GM21367 (cell line): ENCODE measurements around the gene SLC7A14.

Source experiments
- ATAC-seq: cut with Tn5 transposase; IDR thresholded peaks from one replicate; pipeline ENCODE4 v1.9.1; 2021; ENCODE audit not compliant: unreplicated experiment

Gene SLC7A14

DNA sequence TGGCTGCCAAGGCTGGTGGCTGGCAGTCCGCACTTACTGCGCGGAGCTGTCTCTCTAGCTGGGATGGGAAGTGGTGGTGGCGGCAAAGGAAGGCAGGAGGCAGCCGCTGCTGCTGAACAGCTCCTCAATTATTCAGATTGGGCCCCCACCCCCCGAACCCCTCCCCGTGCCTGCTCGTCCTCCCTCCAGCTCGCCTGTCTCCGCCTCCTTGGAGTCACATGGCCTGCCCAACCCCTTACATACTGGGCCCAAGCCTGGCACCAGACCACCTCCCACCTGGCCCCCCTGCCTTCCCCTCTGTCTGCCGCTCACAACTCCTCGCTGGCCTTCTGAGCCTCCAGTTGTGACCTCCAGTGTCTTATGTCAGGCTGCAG is at the start of gene SLC7A14:
TSS of gene SLC7A14 (minus strand) at position 139 of the 374 bp plus-strand sequence. CDS start 59,139 bp downstream, outside the sequence.
- no peak for ATAC-seq

DNA sequence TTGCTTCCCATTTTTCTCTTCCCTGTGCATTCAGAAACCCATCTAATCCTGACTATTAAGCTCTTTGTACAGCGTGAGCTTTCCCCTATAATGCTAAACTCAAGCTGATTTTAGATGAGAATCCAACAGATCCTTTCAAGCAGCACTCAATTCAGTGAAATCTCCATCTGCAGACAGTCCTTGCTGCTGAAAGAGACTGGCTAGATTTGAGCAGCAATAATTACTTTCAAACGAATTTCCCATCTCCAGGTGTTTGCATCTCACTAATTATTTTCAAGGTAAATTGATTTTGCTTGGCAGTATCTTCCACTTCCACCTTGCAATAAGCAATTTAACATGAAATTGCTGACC is 49.5 kb upstream of the SLC7A14 start:
- no peak for ATAC-seq

DNA sequence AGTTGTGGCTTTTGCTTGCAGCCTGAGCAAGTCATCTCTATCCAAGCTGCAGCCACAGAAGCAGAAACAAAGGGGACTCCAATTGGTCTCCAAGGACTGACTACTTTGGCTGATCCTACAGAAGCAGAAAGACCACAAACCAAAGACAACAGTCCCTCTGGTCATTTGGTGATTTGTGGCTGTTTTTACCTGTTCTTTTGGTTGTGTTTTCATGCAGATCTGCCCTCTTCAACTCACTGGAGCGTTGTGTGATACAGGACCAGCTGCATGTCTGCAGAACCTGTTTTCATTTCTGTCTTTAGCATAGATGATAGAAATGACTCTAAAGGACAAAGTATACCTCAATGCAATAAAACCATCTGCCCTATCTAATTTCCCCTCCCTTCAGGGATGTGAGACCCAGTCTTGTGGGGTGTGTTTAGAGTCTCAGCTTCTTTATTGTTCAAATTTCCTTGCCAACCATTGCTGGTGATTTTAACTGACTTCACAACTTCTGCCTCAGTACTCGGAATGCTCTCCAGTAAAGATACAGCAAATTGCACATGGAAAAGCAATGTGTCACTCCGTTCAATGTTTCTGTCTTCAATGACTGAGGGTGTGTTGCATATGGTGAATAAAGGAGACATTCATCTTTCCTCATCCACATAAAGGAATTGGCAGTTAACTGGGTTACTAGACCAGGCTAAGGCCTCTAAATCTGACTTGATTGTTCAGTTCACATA is 48.9 kb upstream of the SLC7A14 start:
- ATAC-seq: peak; percentile 54

DNA sequence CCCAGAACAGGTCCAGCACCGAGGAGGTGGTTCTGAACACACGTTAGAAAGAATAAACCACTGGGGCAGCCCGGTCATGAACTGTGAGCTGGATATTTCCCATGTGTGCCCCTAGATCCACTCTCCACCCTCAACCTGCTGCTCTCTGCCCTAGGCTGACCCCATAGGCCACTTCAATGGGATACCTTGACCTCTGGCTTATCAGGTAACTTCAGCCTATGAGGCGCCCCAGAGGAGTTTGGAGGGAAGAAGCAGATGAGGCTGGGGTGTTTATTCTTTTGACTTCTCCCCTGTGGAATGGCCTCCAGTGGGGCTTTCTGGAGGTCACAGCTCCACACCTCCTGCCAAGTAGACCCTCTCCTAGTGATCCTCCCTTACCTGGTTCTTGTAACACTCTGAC is 47.7 kb upstream of the SLC7A14 start:
- ATAC-seq: no peak

DNA sequence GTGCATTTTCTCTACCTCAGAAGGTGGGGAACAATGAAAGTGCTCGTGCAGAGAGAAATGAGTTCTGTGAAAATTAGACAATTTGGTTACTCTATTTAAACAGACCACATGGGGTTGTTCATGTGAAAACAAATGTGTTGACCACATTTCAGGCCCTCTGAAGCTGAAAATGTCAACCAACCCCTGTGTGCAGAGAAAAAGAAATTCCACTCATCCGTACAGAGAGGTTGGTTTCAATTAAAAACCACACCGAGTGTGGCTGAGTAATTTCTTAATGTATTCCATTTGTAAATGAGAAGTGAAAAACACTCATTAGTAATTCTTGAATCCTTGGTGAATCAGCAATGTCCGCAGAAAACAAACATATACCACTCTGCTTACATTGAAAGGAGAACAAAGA is 46.9 kb upstream of the SLC7A14 start:
- ATAC-seq: peak; percentile 89

DNA sequence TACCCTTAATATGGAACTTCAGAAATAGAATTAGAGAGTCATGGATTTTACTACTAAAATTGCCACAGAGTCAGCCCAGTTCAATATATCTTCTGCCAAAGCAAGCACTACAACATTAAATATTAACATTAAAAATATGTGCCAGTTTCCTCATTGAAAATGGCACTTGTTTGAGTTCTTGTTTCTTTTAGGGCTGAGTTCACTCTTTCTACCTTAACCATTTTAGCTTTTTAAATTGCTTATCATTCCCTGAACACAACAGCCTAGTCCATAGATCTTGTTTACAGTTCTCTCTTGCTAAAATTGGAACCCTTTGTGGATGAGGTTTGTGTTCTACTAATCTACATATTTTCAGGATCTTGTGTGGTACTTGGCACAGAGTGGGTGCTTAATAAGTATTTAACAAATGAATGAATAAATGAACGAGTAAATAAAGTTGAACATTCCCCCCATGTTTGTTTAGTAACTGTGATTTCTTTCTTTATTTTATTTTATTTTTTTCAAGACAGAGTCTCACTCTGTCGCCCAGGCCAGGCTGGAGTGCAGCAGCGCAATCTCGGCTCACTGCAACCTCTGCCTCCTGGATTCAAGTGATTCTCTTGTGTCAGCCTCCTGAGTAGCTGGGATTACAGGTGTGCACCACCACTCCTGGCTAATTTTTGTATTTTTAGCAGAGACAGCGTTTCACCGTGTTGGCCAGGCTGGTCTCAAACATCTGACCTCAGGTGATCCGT is 46.0 kb upstream of the SLC7A14 start:
- ATAC-seq: no peak

DNA sequence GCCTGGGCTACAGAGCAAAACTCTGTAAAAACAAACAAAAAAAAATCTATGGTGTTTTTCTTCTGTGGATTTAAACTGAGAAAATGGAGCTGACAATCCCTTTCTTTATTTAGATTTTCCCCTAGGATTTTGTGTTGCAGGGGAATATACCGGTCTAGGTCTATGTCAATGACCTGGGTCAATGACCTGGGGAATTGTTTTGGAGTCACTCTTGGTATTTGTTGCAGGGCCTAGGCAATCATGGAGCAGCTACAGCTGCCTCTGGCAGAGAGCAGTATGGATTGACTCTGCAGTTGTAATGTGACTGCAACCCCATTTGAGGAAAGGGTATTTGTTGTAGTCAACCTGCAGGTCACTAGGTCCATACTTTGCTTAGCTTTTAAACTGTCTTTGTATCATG is 37.6 kb upstream of the SLC7A14 start:
- ATAC-seq: no peak

DNA sequence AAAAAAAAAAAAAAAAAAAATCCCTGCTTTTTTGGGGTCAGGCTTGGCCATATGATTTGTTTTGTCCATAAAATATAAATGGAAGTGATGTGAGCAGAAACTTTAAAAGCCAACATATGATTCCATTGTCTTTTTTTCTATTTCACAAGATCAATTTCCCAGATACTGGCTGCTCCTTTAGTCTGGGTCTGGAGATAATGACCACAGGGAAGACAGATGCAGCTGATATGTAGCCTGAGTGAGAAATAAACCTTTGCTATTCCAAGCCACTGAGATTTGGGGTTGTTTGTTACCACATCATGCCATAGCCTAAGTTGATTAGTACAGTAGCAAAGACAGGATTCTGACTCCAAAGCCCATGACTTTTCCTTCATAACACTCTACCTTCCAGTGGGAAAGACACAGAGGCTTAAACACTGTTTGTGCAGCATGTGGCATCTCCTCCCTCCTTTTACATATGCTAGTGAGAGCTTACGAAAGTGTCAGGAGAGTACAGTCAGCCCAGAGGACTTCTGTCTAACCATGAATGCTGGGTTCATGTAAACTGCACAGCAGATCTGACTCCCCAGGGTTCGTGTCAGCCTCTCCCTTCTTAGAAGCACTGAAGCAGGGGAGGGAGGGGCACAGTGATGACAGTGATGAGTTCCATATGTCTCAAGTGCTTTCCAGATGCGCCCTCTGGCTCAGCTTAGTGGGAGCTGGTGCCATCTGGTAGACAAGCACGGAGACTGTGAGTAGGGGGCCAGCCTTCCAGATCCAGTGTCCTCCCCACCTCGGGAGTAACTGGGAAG is 36.7 kb upstream of the SLC7A14 start:
- ATAC-seq: no peak

DNA sequence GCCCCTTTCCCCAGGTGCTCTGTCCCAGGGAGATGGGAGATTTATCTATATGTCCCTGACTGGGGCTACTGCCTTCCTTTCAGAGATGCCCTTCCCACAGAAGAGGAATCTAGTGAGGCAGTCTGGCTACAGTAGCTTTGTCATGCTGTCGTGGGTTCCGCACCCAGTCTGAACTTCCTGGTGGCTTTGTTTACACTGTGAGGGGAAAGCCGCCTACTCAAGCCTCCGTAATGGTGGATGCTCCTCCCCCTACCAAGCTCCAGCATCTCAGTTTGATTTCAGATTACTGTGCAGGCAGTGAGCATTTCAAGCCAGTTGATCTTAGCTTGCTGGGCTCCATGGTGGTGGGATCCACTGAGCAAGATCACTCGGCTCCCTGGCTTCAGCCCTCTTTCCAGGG is 35.4 kb upstream of the SLC7A14 start:
- ATAC-seq: no peak

DNA sequence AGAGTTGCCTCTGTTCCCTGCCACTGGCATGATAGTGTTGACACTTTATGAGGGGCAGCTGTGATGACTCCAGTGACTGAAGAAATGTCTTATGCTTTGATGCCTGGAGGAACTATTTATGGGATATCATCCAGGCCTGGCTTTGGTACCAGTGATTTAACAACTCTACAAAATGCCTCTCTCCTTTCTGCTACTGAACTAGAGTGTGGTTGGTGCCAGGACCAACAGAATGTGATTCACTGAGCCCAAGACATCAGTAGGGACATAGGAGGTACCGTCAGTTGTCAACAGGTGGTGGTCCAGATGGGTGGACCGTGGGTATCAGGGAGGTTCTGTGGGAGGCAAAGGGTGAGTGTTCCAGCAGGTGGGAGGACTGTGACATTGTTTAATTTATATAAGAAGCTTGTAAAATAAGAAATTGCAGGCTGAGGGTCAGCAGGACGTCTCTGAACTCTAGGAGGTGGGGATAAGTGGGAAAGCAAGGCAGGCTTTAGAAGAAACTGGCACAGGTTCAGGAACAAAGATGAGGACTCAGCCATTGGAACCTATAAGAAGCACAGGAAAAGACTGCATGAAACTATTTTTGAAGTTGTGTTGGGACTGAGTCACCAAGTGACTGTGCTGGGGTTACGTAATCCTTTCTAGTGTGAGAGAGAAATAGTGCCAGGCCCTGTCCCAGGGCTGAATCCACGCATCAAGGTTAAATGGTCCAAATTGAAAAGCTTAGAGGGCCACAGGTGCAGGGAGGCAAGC is 28.5 kb upstream of the SLC7A14 start:
- no peak for ATAC-seq

DNA sequence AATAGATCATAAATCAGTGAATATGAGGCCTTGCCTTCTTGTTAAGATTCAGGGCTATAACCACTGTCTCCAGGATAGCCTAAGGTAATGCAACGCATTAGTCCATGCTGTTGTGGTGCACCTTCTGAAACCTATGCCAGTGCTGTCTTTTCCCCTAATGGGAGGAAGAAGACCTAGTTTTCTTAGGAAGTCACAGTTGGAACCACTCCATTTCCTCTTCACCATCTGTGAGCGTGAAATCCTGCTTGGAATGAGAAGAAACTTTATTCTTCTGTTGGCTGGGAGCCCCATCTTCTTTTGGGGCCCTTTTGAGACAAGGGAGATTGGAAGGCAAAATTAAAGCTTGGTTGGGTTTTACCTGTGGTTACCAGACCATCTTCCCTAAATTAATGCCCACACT is 25.9 kb upstream of the SLC7A14 start:
- no peak for ATAC-seq

DNA sequence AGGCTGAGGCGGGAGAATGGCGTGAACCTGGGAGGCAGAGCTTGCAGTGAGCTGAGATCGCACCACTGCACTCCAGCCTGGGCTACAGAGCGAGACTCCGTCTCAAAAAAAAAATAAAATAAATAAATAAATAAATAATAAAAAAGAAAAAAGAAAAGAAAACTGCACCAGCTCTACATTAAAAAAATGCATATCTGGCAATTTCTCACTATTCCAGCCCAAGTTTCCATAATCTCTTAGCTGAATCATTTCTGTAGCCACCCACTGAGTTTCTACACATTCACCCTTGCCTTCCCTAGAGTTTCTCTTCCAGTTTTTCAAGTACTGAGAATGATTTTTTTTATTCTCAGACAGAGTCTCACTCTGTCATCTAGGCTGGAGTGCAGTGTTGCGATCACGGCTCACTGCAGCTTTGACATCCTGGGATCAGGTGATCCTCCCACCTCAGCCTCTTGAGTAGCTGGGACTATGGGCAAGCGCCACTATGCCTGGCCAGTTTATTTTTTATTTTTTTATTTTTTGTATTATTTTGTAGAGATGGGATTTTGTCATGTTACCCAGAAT is 24.5 kb upstream of the SLC7A14 start:
- ATAC-seq: no peak

DNA sequence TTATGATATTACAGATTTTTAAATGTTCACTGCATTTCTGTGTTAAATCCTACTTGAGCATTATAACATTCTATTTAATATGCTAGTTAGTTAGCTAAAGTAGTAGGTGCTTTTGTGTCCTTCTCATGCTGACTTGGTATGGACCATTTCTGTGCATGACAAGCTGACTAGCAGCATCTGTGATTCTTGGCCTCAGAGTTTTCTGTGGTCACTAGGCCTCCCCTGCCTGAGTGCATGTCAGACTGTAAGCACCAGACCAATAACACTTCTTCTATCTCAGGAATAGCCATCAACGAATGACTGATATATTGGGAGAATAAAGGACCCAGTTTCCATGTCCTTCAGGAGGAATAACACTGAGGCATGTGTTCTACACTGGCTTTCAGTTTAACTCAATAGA is 22.6 kb upstream of the SLC7A14 start:
- ATAC-seq: no peak

DNA sequence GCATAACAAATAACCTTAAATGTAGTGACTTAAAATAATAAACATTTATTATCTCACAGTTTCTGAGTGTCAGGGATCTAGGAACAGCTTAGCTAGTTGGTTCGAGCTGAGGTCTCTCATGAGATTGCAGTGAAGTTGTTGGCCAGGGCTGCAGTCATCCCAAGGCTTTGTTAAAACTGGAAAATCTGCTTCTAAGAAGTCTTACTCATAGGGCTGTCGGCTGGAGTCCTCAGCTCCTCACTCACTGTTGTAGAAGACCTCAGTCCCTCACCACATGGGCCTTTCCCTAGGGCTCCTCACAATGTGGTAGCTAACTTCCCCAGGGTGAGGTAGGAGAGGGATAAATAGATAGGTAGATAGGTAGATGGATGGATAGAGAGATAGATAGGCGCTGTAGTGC is 20.8 kb upstream of the SLC7A14 start:
- ATAC-seq: no peak

DNA sequence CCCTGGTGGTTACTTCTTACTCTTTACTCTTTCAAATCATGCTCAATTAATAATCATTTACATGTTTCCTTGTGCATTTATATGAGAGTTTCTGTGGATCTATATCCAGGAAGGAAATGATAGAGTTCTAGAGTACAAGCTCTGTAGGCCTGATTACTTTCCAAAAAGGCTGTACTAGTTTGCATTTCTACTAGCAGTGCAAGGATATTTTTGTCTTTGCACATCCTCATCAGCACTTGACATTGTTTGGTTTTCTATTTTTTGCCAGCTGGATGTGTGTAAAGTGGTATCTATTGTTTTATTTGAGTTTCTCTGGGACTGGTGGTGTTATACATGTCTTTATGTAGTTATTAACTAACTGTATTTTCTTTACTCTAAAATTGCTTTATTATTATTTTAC is 19.6 kb upstream of the SLC7A14 start:
- ATAC-seq: no peak

DNA sequence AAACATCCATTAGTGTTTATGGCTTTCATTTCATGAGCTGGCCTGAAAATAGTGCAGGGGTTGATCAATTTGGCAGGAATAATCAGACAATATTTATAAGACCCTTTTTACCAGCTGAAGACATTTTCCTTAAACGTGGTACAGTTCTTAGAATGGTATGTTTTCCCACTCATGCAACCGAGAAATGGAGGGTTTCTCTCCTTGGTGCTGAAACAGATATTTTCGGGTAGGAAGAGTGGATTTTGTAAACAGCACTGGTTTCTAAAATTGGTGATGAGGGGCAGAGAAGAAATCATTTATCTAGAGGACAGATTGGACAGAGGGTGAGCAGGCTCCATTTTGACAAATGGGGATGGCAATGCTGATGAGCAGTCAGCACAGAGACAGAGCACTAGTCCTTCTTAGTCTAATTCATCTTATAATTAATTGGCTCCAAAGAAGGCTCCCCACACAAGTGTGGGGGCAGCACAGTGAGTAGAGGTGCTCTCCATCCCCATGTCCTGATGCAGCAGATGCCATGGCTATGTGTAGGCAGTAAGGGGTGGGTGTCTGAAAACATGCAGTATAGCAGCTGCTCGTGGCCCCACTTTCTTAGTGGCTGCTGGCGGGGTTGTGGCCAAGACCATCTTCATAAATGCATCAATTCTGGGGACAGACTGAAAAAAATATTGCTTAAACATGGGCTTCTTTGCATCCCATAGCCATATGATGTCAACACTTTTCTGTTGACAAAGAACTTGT is 18.1 kb upstream of the SLC7A14 start:
- no peak for ATAC-seq

DNA sequence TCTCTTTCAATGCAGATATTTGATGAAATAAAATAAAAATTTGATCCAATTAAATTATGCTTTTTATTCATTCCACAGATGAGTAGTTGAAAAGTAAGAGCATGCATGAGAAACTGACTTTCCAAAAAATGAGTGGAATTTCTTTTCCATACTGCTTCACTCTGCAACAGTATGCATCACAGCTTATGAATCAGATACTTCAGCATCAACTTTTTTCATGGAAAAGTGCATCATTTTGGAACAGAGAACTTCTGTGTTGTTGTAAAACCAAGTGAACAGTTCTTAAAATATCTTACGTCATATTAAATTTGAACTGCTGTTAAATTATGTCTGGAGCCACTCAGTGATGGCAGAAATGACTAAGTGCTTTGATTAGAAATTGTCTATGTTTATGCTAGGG is 16.7 kb upstream of the SLC7A14 start:
- no peak for ATAC-seq

DNA sequence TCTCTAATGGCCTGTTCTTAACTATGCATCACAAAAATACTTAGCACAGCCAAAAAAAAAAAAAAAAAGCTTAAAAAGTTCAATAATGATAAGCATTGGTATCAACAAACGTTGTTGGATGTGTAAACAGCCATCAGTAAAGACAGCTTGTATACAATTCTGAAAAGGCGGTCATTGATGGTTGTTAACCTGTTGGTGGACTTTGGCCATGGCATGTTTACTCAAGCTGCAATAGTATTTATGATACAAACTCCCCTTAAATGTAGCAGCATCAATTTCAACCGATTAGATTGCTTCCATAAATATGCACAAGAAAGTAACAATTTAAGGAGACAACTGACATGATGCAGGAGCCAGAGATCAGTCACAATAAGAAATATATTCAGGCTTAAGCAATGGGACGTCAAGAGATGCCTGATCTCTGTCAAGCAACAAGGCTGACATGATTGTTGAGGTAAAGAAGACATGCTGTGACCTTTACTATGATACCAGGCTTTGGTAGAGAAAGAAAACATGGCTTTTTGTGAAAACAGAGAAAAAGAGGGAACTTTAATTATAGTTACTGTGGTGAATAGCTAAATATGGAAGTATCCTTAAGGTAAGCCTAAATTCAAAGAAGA is 14.2 kb upstream of the SLC7A14 start:
- no peak for ATAC-seq

DNA sequence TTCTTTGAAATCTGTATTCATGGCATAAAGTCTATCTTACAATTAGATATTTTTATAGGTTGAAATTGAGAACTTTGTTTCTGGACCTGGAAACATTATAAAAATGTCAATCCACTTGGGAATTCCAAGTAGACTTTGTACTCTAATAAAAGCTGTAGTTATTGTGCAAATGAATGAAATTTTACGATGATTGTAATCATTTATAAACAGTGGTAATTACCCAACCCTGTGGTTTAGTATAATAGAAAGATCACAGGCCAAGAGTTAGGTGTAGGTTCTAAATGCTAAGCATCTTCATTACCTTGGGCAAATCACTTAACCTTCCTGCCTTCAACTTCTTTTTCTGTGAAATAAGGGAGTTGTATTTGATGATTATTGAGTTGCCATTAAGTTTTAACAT is 13.2 kb upstream of the SLC7A14 start:
- ATAC-seq: no peak

DNA sequence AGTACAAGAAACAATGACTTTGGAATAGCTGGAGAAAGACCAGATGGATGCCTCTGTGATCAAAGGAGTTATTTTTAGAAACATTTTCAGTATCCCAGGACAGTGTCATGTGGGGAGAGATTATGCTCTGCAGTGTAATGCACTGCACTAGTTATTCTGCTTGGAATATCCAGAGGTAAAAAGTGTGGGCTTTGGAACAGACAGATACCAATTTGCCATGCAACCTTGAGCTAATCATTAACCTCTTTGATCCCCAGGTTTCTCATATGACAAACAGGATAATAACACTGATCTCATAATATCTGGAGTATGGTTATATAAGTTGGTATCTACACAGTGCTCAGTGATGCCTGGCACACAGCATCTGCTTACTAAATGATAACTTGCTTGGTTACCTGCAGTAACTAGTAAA is 12.2 kb upstream of the SLC7A14 start:
- ATAC-seq: no peak
